UCSD-AML1 (cell line): ENCODE results near the gene DGKI.
A peak's percentile ranks its signal among the peaks of the same experiment; 100 is the strongest.

Source experiments
- DNase-seq: peaks from one replicate; lab custom pipeline; 2025; ENCODE audit not compliant: unreplicated experiment; lab: John Stamatoyannopoulos, UW

The DGKI gene

DNA sequence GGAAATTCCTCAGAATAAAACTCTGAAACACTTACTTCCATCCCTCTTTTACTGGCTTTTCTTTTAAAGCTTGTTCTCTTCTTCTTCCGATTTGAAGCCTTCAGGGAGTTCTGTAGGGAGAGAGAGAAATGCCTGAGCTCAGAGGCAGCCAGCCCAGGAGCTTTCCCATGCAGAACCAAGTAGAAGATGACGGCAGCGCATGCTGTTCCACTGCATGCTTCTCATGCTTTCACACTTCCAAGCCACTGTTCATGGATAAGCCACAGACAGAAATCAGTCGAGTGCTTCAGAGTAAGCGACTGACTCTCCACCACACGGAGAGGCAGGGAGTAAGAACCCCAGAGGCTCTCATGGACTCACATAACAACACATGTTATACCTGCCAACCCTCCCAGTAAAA is 237.3 kb downstream of the DGKI start:
- no peak for DNase-seq

DNA sequence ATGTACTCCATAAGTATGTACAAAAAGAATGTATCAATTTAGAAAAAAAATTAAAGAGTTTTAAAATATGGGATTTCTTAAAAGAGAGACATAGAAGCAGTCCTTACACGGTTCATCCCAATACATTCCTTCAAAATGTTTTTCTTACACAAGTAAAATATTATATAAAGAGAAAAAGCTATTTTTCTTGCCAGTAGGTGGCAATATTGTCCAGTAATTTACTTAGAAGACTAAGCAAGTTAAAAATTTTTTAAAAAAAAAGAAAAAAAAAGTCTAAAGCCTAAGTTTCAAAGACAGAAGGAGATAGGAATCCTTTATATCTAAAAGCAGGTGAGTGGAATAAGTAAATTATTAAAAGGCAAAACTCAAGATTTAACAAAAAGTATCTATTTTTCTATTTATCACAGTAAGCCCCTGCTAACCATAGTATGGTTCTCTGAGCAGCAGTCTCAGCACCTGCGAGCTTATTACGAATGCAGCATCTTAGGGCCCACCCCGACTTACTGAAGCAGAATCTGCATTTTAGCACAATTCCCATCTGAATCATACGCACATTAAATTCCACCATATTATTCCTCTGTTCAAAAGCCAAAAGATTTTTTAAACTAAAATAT is 240.6 kb downstream of the DGKI start:
- no peak for DNase-seq

DNA sequence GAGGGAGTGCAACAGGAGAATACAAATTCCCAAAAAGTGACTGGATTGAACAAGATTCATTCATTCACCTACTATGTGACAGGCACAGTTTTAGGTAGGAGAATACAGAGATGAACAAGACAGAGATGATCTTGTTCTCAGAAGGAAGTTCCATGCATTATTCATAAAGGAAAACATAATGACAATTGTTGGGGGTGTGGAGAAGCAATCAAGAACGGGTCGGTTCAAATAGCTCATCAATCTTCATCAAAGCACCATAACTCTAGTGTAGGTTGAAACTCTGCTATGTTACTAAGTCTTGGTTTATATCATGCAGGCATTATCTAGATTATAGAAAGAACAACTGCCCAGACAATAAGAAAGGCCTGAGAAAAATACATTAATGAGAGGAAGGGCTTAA is 243.7 kb downstream of the DGKI start:
- DNase-seq, result no peak

DNA sequence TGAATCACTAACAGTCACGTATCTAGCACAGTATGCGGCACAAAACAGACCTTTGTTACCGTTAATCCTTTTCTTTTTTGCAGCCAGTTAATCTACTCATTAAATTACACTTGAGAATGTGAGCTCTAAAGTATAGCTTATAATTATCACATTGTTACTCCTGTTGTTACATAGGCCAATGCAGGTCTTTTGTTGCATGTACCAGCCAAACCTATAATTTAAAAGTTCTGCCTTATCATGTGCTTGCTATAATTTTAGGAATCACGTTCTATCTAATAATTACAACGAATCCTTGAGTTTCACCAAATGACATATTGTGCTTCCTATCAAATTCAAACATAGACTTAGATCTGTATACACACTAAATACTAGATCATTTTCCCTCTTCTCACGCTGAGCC is 245.1 kb downstream of the DGKI start:
- no peak for DNase-seq

DNA sequence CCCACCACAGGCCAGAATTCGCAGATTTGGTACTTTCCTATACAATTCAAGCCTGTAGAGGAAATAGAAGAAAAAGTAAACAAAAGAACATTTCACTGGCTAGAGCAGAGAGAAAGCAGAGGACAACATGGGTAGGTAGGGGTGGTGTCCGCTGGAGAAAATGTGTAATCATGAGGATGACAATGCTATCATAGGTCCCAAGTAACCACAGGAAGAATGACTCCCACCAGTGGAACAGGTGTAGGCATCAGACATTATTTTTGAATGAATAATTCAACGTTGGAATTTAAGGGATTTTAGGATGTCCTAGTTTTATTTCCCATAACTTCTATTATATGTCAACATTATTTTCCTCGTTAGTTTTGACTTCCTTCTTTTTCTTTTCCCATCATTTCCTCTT is 248.9 kb downstream of the DGKI start:
- no peak for DNase-seq

DNA sequence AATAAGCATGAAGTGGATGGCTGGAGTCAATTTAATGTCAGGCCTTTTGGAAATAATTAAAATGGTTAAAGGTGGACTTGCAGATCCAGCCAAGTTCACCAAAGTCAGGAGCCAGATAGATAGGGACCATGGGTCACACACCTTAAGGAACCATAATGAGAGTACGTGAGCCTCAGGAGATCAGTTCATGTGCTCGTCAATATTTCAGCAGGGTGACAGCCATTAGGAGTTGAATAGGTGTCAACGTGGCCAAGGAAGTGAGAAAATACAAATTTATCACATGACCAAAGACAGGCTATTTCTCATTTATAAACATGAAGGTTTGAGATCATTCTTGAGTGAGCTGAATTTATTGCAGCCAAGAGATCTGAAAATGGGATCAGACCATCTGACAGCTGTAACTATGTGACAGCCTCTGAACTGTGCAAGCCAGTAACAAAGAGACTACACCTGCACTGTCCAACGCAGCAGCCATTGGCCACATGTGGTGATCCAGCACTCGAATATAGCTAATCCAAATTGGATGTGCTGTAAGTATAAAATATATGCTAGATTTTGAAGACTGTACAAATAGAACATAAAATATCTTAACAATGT is 253.6 kb downstream of the DGKI start:
- no peak for DNase-seq

DNA sequence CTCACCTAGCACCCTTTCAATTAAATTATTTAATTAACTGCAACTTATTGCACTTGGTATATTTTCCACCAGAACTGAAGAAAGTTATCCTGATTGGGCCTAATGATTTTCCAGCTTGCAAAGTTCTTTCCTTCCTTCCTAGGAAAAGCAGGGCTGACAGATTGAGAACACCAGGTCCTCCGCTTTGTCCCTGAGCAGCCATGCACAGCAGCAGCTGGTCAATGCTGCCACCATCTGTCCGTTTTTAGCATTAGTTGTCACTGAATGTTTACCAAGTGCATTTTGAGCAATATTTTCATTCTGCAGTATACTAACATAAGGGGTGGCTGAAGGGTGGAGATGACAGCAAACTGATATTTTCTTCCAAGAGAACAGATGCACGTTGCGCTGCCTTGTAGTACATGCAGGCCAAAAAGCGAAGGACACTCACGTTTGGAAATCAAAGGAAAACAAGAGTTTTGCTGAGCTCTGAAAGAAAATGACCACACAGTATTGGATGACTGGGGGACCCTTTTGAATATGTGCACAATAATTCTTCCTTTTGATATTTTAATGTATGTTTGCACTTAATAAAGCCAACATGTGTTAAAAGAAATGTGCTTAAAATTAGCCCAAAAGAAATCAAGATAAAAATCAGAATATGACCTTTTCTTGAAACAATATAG is 254.4 kb downstream of the DGKI start:
- DNase-seq, result peak; percentile 6

DNA sequence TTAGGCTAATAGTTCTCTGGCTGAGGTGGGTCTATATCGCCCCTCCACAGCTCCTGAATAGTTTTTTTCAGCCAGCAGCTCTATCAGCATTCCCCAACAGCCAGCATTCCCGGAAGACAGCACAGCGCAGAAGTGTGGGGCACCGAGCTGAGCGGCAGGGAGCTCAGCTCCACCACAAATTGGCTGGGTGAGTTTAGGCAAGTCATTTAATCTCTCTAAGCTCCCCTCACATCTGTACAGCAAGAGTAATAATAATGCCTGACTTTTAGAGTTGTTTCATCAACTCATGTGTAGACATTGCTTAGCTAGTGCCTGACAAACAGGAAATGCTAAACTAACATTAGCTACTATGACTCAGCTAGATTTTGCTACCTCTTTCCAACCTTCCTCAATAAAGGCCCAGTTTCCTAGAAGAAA is 255.3 kb downstream of the DGKI start:
- no peak for DNase-seq

DNA sequence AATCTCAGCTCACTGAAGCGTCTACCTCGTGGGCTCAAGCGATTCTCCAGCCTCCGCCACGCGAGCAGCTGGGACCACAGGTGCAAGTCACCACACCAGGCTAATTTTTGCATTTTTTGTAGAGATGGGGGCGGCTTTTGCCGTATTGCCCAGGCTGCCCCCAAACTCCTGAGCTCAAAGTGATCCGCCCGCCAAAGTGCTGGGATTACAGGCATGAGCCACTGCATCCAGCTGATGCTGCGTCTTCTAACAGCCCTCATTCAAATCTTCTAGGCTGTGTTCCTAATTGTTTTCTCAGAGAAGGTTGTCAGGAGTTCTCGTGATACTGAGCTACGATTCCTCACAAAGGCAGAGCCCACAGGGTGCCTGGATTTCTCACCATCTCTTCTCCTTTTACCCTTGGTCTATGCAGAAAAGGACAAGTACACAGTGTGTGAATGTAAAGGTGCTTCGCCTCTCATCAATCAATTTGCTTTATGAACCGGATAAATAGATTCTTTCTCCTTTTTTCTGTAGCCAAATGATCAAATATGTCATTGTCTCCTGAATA is 255.9 kb downstream of the DGKI start:
- DNase-seq, result no peak

DNA sequence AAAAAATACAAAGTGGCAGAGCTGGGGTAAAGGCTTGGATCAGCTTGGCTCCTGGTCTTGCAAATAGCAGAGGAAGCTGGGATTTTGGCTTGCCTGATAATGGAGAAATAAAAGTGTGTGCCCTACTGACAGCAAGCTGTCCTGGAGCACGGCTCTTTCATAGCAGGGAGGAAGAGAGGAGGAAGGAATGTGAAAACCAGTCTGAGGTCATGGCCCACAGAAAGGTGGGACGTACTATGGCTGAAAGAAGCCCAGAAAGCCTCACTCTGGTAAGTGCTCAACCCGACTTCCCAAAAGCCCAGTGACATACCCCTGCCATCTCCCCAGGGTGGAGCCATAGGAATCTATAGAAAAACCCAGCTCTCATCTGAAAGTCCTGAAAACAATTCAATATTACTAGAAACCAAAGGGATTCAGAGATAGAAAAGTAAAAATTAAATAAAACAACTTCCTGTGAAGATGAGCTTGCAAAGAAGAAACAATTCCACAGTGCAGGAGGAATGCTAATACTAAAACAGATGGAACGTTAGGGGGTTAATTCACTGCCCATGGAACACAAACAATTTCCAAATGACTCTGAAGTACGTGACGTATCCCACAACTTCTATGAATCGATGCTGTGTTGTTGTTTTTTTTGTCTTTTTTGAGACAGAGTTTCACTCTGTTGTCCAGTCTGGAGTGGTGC is 256.6 kb downstream of the DGKI start:
- no peak for DNase-seq

DNA sequence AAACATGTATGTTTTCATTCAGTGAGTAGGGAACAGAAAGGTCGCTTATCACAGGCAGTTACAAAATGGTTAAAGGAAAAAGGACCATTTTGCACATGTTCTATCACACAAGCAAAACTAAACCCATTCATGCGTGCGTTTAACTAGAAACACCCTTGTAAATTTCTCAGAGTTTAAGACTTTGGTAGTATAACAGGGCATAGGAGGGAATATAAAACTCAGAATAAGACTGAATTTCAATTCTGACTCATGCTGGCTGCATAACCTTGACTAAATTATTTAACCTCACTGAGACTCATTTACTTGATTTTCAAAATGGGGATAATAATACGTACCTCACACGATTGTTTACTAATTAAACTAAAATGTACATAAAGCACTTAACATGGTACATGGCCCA is 259.4 kb downstream of the DGKI start:
- no peak for DNase-seq

DNA sequence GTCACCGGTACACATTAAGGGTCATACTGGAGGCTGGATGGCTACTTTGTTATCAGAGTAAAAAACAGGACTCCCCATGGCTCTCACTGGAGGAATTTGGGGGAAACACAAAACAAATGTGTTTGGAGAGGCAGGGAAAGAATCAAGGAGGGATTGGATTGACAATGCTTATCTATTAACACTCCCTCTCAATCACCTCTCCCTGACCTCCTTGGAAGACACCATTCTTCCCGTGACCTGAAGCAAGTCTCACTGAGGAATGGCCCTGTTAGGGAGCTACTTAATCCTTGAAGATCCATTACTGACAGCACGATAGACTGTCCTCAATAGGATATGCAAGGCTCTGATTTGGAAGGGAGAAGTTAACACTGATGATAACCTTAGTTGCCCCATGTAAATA is 261.2 kb downstream of the DGKI start:
- DNase-seq, result no peak

DNA sequence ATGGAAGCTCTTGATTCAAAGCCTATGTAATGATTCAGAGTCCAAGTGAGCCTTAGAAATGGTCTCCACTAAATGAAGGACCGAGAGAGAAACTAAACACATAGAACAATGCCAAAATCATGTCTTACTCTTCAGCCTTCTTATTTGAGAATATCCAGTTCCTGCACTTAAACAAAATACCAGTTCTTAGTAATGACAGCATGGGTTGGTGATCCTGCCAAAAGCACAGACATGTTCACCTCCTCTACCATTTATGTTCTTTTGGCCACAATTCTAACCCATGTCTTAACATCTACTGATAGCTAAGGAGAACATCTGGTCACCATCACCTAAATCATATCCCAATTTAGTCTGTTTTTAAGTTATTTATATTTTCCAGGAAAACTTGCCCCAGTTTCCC is 263.6 kb downstream of the DGKI start:
- no peak for DNase-seq

DNA sequence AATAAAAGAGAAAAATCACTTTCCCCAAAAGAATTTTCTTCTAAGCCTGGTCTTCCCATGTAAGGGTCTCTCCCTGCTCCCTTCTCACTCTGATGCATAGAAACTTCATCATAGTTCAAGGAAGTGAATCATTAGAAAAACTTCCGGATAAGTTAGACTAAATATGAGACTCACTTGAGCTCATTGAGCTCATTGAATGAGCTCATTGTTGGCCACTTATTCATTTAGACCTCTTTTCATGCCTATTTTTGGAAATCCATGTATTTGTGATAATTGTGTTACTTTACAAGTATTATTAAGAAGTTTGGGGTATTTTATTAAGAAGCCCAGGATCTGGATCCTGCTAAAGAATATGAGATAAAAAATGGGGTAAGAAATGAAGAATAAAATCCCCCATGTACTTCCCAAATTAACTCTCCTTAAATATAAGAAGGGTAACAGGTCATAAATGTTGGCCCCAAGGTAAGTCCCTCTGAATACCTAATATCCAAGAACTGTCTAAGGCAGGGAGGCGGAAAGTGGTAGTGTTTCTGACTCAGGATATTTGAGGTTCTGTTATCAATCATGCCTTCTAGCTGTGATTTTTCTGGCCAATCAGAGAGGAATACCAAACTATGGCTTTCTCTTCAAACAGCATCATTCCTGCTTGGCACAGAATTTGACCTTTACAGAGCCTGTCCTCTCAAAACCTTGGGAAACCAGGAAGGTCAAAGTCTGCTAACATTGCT is 266.7 kb downstream of the DGKI start:
- DNase-seq, result no peak

DNA sequence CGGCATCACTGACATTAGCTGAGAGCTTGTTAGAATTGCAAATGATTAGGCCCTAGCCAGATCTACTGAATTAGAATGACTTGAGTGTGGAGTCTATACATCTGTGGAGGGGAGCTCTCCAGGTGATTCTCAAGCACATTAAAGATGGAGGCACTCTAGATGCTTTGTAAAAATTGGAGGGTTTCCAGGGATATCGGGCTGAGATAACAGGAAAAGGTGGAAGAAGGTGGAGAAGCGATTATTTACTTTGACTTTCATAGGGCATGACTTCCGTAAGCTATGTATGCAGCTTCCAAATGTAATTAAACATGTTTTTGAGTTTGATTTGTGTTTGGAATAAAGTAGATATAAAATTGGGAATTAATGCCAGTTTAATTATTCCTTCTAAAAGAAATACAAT is 268.2 kb downstream of the DGKI start:
- no peak for DNase-seq

DNA sequence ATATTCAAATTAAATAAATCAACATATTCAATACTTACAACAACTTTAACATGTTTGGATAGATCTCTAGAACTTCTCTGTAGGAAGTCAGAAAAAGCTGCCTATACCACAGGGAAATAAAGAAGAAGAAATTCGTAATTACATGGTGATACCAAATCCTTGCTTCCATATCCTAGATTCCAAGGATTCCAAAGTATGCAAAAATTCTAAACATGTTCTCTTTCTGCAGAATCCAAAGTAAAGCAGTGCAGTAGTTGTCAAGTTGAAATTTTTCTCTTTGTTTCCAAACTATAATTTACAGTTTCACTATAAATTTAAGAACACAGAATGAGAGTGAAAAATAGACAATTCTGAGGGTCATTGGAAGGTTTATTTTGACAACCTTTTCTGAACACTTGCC is 269.6 kb downstream of the DGKI start:
- no peak for DNase-seq

DNA sequence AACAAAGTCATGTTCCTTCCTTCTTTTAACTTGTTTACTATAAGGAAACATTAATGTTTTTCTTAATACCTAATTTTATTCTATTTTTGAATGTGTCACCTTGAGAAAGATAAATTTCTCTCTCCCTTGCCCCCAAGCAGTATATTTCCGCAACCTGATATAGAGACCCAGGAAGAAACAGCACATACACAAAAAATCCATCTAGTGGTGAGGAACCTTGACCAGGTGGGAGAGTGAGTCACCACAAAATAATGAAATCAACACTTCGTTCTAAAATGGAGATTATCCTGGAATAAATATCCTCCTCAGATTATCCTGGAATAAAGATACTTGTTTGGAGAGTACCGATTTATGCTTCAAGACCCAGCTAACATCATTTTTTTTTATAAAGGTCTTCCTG is 270.3 kb downstream of the DGKI start:
- no peak for DNase-seq

DNA sequence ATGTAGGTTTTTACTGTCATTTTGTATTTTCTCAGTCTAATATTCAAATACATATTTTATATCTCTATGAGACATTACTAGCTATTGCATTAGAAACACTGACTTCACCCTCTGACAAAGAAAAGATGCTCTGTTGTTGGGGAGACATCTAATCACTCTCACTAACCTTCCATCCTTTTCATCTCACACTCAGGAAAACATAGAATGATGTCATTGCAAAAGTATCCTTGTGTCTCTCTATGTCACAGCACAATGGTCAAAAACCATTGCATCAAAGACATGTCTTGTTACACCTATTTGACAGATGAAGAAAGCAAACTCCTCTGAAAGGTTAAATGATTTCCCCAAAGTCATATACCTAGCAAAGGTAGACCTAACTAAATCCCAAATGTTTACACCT is 272.0 kb downstream of the DGKI start:
- DNase-seq, result no peak

DNA sequence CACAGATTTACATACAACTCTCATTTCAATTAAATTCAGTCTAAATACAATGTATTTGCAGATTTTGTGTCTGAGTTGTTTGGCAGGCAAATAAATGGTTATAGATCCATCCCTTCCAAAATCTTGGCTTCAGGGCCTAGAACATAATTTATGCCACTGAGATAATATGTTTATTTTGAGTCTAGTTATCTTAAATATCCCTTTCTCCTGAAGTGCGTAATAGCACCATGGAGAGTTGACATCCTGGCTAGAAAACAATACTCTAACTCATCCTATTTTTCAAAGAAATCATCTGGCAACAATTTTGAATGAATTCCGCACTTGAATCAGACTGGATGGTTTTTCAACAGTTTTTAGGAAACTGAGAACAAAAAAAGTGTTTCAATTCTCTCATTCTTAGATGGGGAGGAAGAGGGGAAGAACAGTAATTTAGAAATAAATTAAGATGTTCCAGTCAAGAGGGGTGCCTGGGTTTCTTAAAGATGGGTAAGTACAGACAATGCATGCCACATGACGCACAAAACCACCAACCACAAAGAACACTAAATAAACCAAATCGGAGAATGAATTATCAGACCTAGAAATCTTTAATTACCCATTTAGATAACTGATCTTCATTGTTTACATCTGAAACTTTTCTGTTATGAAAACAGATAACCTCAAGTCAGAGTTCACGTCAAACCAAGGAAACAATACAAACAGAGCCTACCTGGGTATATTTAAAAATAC is 274.6 kb downstream of the DGKI start:
- no peak for DNase-seq

DNA sequence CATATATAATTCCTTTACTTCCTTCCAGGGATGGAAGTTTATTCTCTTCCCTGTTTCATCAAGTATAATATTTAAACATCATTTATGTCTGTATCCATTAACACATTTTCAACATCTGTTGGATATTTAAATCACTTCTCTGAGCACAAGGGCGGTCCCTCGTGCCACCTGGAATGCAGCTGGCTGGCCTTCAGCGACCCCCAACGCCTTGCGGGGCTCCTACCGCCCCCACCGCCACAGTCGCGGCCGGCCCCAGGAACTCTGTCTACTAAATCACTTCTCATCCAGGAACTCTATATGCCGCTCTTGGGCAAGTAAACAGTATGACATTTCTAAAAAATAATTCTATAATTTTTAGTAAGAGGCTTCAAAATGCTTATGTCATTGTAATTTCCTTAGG is 282.1 kb downstream of the DGKI start:
- no peak for DNase-seq

DNA sequence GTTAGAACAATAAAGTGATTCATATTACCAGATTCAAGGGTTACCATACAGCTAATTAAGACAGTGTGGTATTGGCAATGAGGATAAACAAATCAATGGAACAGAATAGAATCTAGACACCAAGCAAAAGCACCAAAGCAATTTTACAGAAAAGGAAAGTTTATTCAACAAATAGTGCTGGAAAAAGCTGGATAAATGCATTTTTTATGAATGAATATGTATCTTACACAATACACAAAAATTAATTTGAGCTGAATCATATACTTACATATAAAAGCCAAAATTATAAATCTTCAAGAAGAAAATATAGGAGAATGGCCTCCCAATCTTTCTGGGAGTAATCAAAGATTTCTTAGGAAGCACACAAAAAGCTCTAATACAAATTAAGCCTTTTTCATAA is 282.8 kb downstream of the DGKI start:
- no peak for DNase-seq
